Measurements from ENCODE around the gene GRIK3.

The GRIK3 gene

DNA sequence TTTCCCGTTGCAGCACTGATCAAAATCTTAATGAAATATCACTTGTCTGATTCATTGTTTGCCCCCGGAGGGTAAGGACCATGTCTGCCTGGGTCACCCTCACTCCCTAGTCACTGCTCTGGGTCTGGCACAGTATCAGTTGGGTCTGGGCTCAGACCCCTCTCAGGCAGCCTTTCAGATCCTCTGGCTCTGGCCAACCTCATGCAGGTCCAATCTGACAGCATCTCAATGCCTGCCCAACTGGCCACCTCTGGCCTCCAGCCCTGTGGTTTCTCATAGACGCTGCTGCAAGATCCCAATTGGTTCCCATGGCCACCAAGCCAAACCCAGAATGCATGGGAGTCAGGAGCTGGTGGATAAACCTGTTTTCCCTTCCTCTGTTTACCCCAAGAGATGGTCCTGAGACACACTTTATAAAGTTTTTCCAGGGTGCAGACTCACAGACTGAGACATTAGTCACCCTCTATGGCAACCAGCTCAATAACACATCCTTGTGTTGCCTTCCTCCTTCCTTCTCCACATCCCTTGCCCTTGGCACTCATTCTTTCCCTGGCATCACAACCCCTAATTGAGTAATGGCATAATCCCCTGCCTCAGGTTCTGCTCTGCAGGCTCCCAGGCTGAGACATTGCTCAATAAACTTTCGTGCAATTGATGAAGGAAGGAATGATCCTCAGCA, 199.2 kb downstream of the GRIK3 start:
- Mint-ChIP-seq H3K36me3 (ENCODE audit: low read depth) (no peaks in the 10 kb centered on the region), H3K27ac (no peak overlapping the region), H3K4me1 (ENCODE audit: low read depth) (no peaks in the 10 kb centered on the region), H3K4me3 (no peak overlapping the region), H3K9me3 (no peaks in the 10 kb centered on the region), H3K27me3 (peaks cover 8% of the 10 kb centered on the region)
- intact Hi-C loops (cut with micrococcal nuclease) = no loop called here

DNA sequence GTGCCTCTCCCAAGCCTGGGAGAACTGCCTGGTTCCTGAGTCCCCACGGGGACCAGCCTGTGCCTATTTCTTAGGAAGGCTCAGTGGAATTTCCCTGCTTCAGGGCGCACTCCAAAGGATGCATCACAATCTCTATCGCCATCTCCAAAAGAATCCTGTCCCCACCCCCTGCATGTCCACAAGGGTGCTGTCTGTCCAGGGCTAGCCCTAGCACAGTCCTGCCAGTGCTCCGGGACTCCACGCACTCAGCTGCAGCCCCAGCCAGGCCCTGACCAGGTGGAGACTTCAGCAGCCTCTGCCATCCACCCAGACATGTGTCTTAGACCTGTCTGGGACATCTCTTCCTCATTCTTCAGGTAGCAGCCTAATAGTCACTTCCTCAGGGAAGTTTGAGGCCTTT, 199.7 kb downstream of the GRIK3 start:
- no peak overlapping the region for H3K27ac Mint-ChIP-seq
- H3K27me3 Mint-ChIP-seq = peaks cover 8% of the 10 kb centered on the region

DNA sequence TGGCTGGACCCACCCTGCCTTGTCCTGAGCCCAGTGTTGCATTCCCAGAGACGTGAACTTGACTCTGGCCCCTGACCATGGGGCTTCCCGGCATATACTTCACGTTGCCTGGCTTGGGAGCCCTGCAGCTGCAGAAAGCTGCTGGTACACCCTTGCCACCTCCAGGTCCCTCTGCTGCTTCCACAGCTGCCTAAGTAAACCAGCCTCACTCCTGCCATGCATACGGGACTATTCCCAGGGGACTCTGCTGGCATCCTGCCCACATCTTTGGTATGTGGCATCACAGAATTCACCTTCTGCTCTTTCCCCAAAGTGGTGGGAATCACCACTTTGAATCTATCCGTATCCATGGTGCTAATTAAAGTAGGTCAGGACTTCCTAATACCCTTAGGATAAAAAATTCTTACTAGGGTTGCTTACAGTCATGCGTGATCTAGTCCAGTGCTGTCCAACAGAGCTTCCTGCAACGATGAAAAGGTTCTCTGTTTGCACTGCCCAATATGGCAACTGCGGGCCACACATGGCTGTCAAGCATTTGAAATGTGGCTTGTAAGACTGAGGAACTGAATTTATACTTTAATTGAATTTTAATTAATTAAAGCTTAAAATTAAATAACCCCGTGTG, 203.0 kb downstream of the GRIK3 start:
- Mint-ChIP-seq H3K27me3 (peaks cover 13% of the 10 kb centered on the region), H3K4me3 (no peak overlapping the region), H3K9me3 (no peaks in the 10 kb centered on the region), H3K36me3 (ENCODE audit: low read depth) (no peaks in the 10 kb centered on the region), H3K4me1 (ENCODE audit: low read depth) (no peaks in the 10 kb centered on the region), H3K27ac (no peak overlapping the region)
- intact Hi-C loops (cut with micrococcal nuclease) = no loop called here

More for the DNA sequence above, 199.7 kb downstream of the GRIK3 start:
- H3K9me3 Mint-ChIP-seq = no peaks in the 10 kb centered on the region
- H3K4me1 Mint-ChIP-seq (ENCODE audit: low read depth) = no peaks in the 10 kb centered on the region
- intact Hi-C loops (cut with micrococcal nuclease) = no loop called here
- H3K4me3 Mint-ChIP-seq = no peak overlapping the region
- no peaks in the 10 kb centered on the region for H3K36me3 Mint-ChIP-seq (ENCODE audit: low read depth)

DNA sequence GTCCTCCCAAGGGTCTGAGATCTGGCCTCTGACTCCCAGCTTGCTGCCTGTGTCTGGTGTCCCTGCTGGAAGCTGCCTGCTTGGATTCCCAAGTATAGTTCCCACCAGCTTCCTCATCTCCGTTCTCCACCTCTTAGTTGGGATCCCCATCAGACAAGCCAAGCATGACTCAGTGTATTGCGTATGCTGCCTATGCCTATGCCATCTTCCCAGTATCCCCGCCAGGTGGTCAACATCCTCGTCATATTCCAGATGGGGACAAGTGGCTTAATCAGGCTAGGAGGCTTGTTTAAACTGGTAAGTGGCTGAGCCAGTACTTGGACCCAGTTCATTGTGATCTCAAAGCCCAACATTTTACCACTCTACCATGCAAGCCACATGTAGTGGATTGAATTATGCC, 204.4 kb downstream of the GRIK3 start:
- Mint-ChIP-seq H3K4me1 (ENCODE audit: low read depth) (no peaks in the 10 kb centered on the region), H3K36me3 (ENCODE audit: low read depth) (no peaks in the 10 kb centered on the region), H3K27ac (no peak overlapping the region), H3K4me3 (no peak overlapping the region), H3K27me3 (peaks cover 11% of the 10 kb centered on the region), H3K9me3 (no peaks in the 10 kb centered on the region)
- intact Hi-C loops (cut with micrococcal nuclease) = no loop called here

DNA sequence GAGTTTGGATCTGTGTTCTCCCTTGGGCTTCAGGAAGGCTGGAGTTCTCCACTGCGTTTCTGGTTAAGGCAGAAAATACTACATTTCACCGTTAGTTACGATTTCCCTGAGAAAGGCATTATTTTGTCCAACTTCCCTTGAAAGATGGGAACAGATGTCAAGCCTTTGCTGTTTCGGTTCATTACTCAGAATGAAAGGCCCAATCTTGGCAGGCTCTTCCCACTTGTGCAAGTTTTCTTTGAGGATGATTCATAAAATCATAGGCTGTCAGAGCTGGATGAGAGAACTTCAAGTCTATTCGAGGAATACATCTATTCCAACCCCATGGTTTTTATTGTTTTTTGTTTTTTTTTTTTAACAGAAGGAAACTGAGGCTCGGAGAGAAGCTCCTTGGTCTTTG, 205.2 kb downstream of the GRIK3 start:
- H3K9me3 Mint-ChIP-seq = no peaks in the 10 kb centered on the region
- no peak overlapping the region for H3K27ac Mint-ChIP-seq
- H3K4me3 Mint-ChIP-seq = no peak overlapping the region
- peaks cover 4% of the 10 kb centered on the region for H3K4me1 Mint-ChIP-seq (ENCODE audit: low read depth)
- no peaks in the 10 kb centered on the region for H3K36me3 Mint-ChIP-seq (ENCODE audit: low read depth)
- intact Hi-C loops (cut with micrococcal nuclease) = no loop called here
- peaks cover 15% of the 10 kb centered on the region for H3K27me3 Mint-ChIP-seq

DNA sequence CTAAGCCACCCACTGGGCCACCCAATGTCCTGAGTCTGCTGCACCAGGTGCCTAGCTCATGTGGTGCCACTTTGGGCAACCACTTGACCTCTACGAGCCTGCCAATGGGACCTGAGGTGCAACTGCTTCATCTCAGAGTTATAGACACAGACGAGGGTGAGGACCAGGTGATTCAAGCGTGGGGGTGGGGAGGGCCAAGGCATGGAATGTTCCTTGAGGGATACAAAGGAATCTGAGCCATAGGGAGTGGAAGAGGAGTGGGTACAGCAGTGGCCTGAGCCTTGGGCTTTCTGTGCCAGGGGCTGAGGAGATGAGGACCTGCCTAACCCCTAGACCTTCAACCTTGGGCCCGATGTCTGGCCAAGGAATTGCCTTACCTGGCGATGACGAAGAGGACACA, 209.1 kb downstream of the GRIK3 start:
- H3K4me3 Mint-ChIP-seq = no peak overlapping the region

DNA sequence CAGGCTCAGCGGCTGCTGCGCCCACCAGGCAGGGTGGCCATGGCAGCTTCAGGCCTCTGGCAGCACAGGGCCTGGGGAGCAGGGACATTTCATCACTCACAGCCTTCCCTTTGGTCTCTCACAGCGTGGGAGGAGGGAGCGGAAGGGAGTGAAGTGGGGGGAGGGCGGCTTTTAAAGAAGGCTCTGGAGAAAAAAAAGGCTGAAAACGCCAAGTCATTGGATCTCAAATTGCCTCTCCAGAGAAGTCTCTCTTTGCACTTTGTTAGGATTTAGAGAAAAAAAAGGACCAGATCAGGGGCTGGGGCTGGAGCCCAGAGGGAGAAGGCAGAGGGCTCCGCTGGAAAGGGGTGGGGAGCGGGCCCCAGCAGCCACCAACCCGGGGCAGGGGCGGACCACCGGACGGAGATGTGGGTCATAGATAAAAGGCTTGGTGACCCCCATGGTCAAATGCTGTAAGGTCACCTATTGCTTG, 209.9 kb downstream of the GRIK3 start:
- Mint-ChIP-seq H3K4me3 (no peak overlapping the region), H3K36me3 (ENCODE audit: low read depth) (no peaks in the 10 kb centered on the region), H3K9me3 (no peaks in the 10 kb centered on the region), H3K27me3 (peaks cover 13% of the 10 kb centered on the region), H3K27ac (no peak overlapping the region), H3K4me1 (ENCODE audit: low read depth) (peaks cover 5% of the 10 kb centered on the region)
- intact Hi-C loops (cut with micrococcal nuclease) = no loop called here

More for the DNA sequence above, 209.1 kb downstream of the GRIK3 start:
- H3K9me3 Mint-ChIP-seq = no peaks in the 10 kb centered on the region
- peaks cover 13% of the 10 kb centered on the region for H3K27me3 Mint-ChIP-seq
- H3K4me1 Mint-ChIP-seq (ENCODE audit: low read depth) = peaks cover 5% of the 10 kb centered on the region
- intact Hi-C loops (cut with micrococcal nuclease) = no loop called here
- no peak overlapping the region for H3K27ac Mint-ChIP-seq
- no peaks in the 10 kb centered on the region for H3K36me3 Mint-ChIP-seq (ENCODE audit: low read depth)

DNA sequence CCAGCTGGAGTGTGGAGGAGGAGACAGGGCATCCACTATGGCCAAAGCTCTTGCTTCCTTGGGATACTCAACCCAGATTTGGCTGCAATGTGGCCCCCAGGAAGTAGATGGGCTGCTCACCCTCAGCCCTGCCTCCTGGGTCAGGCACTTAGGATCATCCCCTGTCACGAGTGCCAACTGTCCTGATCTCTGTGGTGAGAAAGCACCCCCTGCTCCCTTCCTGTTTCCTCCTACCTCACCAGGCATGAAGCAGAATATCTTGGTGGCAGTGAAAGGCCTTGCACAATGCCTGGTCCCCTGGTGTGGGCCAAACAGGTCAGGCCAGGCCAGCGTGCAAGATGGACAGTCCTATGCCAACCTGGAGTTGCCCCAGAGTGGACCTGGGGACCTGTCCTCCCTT, 211.7 kb downstream of the GRIK3 start:
- H3K27ac Mint-ChIP-seq = no peak overlapping the region
- H3K36me3 Mint-ChIP-seq (ENCODE audit: low read depth) = no peaks in the 10 kb centered on the region
- H3K27me3 Mint-ChIP-seq = peaks cover 11% of the 10 kb centered on the region
- no peaks in the 10 kb centered on the region for H3K9me3 Mint-ChIP-seq
- peaks cover 5% of the 10 kb centered on the region for H3K4me1 Mint-ChIP-seq (ENCODE audit: low read depth)
- no peak overlapping the region for H3K4me3 Mint-ChIP-seq
- intact Hi-C loops (cut with micrococcal nuclease) = no loop called here

DNA sequence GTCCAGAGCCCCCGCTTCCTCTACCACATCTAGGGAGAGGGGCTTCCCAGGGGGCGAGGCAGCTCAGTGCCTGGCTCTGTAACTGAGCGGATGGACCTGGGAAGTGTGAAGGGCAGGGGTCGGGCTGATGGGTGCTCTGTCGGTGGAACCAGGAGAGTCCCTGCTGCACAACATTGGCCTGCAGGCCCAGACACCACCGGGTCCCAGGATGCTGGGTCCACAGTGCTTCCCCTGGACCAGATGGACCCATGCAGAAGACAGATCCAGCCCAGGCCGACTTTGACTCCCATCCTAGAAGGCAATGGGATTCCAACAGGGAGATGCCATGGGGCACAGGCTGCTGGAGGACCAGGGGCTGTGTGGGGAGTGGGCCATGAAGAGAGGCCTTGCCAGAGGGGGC, 212.9 kb downstream of the GRIK3 start:
- Mint-ChIP-seq H3K9me3 (no peaks in the 10 kb centered on the region), H3K4me3 (no peak overlapping the region), H3K27ac (no peak overlapping the region), H3K36me3 (ENCODE audit: low read depth) (no peaks in the 10 kb centered on the region), H3K4me1 (ENCODE audit: low read depth) (peaks cover 5% of the 10 kb centered on the region), H3K27me3 (peaks cover 5% of the 10 kb centered on the region)
- intact Hi-C loops (cut with micrococcal nuclease) = no loop called here

DNA sequence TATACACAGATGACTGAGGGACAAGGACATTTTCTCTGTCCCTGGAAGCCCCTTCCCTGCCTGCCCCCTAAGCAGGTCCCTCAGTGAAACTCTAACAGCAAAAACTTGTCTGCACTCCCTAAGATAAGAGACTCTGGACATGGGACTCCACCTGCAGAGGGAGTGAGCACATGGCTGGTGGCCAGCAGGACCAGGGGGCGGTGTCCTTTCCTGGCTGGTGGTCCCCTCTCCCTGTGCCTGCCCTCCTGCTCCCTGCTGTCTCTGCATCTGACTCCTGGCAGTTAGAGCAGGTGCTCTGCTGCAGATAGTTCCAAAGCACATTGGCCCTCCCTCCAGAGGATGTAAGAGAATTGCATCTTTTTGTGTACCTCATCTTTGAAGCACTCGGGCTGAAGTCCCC, 215.5 kb downstream of the GRIK3 start:
- Mint-ChIP-seq H3K4me1 (ENCODE audit: low read depth) (no peaks in the 10 kb centered on the region), H3K36me3 (ENCODE audit: low read depth) (no peaks in the 10 kb centered on the region), H3K9me3 (no peaks in the 10 kb centered on the region), H3K4me3 (no peak overlapping the region), H3K27me3 (no peaks in the 10 kb centered on the region), H3K27ac (no peak overlapping the region)
- intact Hi-C loops (cut with micrococcal nuclease) = no loop called here

DNA sequence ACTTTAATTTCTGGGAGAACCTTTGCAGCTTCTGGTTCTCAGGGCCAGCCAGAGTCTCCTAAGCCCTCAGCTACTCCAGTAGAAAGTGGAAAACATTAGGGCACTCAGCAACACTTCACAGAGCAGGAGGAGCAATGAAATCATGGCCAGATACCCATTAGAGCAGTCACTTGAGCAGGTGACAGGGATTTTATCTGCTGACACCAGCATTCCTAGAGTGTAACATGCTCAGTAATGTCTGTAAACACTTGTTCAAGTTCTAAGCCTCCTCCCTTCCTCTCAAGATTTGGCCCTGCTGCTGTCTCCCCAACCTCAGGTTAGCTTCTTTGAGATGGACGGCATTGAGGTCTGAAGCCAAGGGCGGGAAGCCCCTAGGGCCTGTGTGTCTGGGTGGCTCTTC, 218.0 kb downstream of the GRIK3 start:
- intact Hi-C loops (cut with micrococcal nuclease) = no loop called here
- Mint-ChIP-seq H3K36me3 (ENCODE audit: low read depth) (no peaks in the 10 kb centered on the region), H3K27ac (no peak overlapping the region)

DNA sequence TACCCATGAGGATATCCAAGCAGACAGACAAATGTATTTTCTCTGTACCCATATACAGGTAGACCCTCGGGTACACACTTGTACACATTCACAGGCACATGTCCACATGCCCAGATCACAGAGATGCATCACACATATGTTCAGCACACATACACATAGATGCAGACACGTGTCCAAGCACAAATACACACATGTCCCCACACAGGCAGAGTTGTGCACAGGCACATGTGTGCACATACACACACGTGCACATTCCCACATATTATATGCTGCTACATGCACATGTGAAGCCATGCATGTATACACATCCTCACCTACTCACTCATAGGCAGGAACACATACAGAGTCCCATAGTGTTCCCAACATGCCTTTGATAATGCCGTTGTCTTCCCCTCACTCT, 219.5 kb downstream of the GRIK3 start:
- no peak overlapping the region for H3K27ac Mint-ChIP-seq
- no peaks in the 10 kb centered on the region for H3K4me1 Mint-ChIP-seq (ENCODE audit: low read depth)
- H3K36me3 Mint-ChIP-seq (ENCODE audit: low read depth) = no peaks in the 10 kb centered on the region
- intact Hi-C loops (cut with micrococcal nuclease) = no loop called here
- peaks cover 2% of the 10 kb centered on the region for H3K27me3 Mint-ChIP-seq
- H3K9me3 Mint-ChIP-seq = no peaks in the 10 kb centered on the region
- H3K4me3 Mint-ChIP-seq = no peak overlapping the region

More for the DNA sequence above, 218.0 kb downstream of the GRIK3 start:
- H3K4me1 Mint-ChIP-seq (ENCODE audit: low read depth) = no peaks in the 10 kb centered on the region
- H3K9me3 Mint-ChIP-seq = no peaks in the 10 kb centered on the region
- H3K27me3 Mint-ChIP-seq = peaks cover 2% of the 10 kb centered on the region
- no peak overlapping the region for H3K4me3 Mint-ChIP-seq

DNA sequence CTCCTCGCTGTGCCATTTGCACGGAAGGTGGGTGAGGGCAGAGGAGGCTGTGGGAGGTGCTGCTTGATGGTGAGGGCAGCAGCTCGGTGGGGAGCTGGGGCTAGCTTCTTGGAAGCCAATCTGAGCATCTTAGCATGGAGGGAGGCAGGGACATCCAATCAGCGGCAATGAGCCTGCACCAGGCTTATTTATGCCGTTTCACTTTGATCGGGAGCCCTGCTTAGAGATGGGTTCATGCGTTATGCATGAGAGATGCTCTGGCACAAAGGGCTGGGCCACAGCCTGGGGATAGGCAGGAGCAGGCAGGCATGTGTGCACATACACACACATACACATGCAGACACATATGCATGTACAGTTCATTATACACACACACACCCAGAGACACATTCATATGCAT, 220.2 kb downstream of the GRIK3 start:
- no peaks in the 10 kb centered on the region for H3K4me1 Mint-ChIP-seq (ENCODE audit: low read depth)
- H3K36me3 Mint-ChIP-seq (ENCODE audit: low read depth) = no peaks in the 10 kb centered on the region
- no peaks in the 10 kb centered on the region for H3K9me3 Mint-ChIP-seq
- no peak overlapping the region for H3K4me3 Mint-ChIP-seq
- peaks cover 2% of the 10 kb centered on the region for H3K27me3 Mint-ChIP-seq
- no peak overlapping the region for H3K27ac Mint-ChIP-seq
- intact Hi-C loops (cut with micrococcal nuclease) = no loop called here

DNA sequence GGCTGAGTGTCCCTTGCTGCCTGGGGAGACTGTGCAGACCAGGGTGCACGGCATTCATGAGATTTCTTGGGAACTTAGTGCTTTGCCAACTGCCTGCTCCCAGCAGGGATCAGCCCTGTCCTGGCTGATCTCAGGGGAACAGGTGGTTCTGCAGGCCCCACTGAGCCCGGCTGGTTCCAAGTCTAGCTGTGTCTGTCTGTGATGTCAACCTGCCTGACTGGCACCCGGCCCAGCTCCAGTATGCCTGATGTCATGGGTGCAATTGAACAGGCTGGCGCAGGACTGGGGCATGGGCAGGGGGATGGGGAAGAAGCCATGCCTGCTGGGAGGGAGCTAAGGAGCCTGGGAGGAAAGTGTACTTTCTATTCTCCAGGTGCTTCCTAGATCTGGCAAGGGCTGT, 227.1 kb downstream of the GRIK3 start:
- H3K27ac Mint-ChIP-seq = no peak overlapping the region
- peaks cover 8% of the 10 kb centered on the region for H3K27me3 Mint-ChIP-seq
- no peaks in the 10 kb centered on the region for H3K36me3 Mint-ChIP-seq (ENCODE audit: low read depth)
- intact Hi-C loops (cut with micrococcal nuclease) = no loop called here
- H3K4me1 Mint-ChIP-seq (ENCODE audit: low read depth) = no peaks in the 10 kb centered on the region
- no peaks in the 10 kb centered on the region for H3K9me3 Mint-ChIP-seq
- H3K4me3 Mint-ChIP-seq = no peak overlapping the region
